Ovary (tissue), 9 donors: ENCODE data around the gene COL25A1. TPM values are rescaled to one million over a fixed set of nuclear protein-coding genes. Genes with fewer than 3 reads are reported as not detected.

Experiments
- DNase-seq, 5 donors: peaks; one replicate each; pipeline ENCODE4 v3.0.0-alpha.2; 2019 to 2020
- H3K27ac ChIP-seq, 2 donors: fragments of 200-600 bp; one replicate each; pipeline versions ENCODE4 v1.5.1 to v1.8.0; 2019 to 2022
- H3K27me3 ChIP-seq: fragments of 200-600 bp; one replicate; pipeline ENCODE4 v1.8.0; 2022
- H3K36me3 ChIP-seq: fragments of 200-600 bp; sonication (generic); one replicate; pipeline ENCODE4 v1.5.1; 2019
- H3K4me1 ChIP-seq: one replicate; pipeline ENCODE4 v1.8.1; 2013; ENCODE audit warnings: mild to moderate bottlenecking, moderate library complexity; ENCODE audit not compliant: insufficient read depth
- H3K4me3 ChIP-seq: fragments of 200-600 bp; sonication (generic); one replicate; pipeline ENCODE4 v1.5.1; 2017
- H3K9me3 ChIP-seq, 2 donors: fragments of 200-600 bp in 1 of 2; sonication (generic) in 1 of 2; one replicate each; pipeline versions ENCODE4 v1.5.1 to v1.8.1; 2013 to 2019; ENCODE audit warnings: mild to moderate bottlenecking in 1 of 2, moderate library complexity in 1 of 2
- CTCF ChIP-seq, 3 donors: fragments of 450-650 bp in 2 of 3; fragments of 200-600 bp in 1 of 3; IDR thresholded peaks; one replicate each; pipeline versions ENCODE4 v1.5.1 to v1.8.0; 2016 to 2022; ENCODE audit warnings: antibody characterized with exemption in 3 of 3, mild to moderate bottlenecking in 1 of 3
- EP300 ChIP-seq: sonication (generic); formaldehyde crosslinking; IDR thresholded peaks from one replicate; pipeline ENCODE4 v1.6.1; 2017; ENCODE audit warnings: antibody characterized with exemption
- POLR2A ChIP-seq: fragments of 450-650 bp; IDR thresholded peaks from one replicate; pipeline ENCODE4 v1.6.1; 2017; ENCODE audit warnings: antibody characterized with exemption, mild to moderate bottlenecking, moderate library complexity
- WGBS, 3 donors: extraction: QIAGEN DNeasy Blood & Tissue Kit in 1 of 3; methylation state at CpG; one replicate each; pipeline versions ENCODE4 v1.1.5 to v1.1.7; 2013 to 2017; 5-methylcytosine and 5-hydroxymethylcytosine counted together
- intact Hi-C, 4 donors: fragments of 100-400 bp; cut with DNase I; formaldehyde crosslinking; loops; one replicate each; pipeline versions ENCODE4 v1.11.0 to v1.15.1; 2022 to 2023
- polyA plus RNA-seq, 2 donors: library from polyadenylated mRNA; stranded (reverse); fragments of 200-250 nt in 1 of 2; fragments of 350-450 nt in 1 of 2; fragmentation: Illumina TruSeq in 1 of 2; extraction: RNeasy Lipid Tissue Mini Kit (QIAGEN cat#74804) in 1 of 2; gene quantifications; one replicate each; pipeline ENCODE4 v1.2.3, GENCODE V29; 2013 to 2014
- total RNA-seq, 7 donors: library from RNA; depleted of rRNA in 2 of 7; stranded (reverse); fragments of >200 nt in 2 of 7; fragmentation: NEBNext Ultra II Directional in 3 of 7; extraction: Animal tissue kit (Norgen Biotek cat#: 25700) in 3 of 7; gene quantifications; one replicate each; pipeline versions ENCODE4 v1.1.0 to v1.2.4, GENCODE V29; 2016 to 2023
- donor health status: DM: no; HTN: no; CAD: no; lungs with moderate emphysema.
- donor health status: DM: no; HTN: no; CAD: no.
- donor health status: Bipolar disorder and iron deficiency.
- donor health status: DM: yes; HTN: yes; CAD: no.
- donor health status: DM: no; HTN: no; CAD: no.
- donor health status: DM: yes; HTN: yes; CAD: no.

The COL25A1 gene
- total and polyA plus RNA-seq, 9 donors, result 0.25 to 3.2 (median 0.77) TPM

GRCh38 chr4:109179061-109179460 lies 123.4 kb downstream of the COL25A1 start:
- no peak for TF ChIP-seq CTCF (IDR thresholded peaks at IDR 0.05)
- TF ChIP-seq EP300, result no peak
- no peak for TF ChIP-seq POLR2A
- no peaks in the 10 kb centered on the region for H3K27me3 ChIP-seq
- intact Hi-C loops, result no loop called here
- no peaks in the 10 kb centered on the region for H3K4me1 ChIP-seq
- no peak overlapping the region for H3K27ac ChIP-seq
- H3K36me3 ChIP-seq, result no peaks in the 10 kb centered on the region
- WGBS, 3 donors, result 57 to 69% (median 58%) methylated on average over 3 of the region's 3 CpGs
- no peaks in the 10 kb centered on the region for H3K9me3 ChIP-seq
- H3K4me3 ChIP-seq, result no peak overlapping the region
- DNase-seq, result no peak

GRCh38 chr4:109177096-109177810 lies 125.2 kb downstream of the COL25A1 start:
- no peak overlapping the region for H3K27ac ChIP-seq
- WGBS, 3 donors, result 79 to 83% (median 81%) methylated on average over 6 of the region's 6 CpGs
- no peaks in the 10 kb centered on the region for H3K4me1 ChIP-seq
- intact Hi-C loops, result loop anchor here in 1 of 4 donors (2.0 kb wide), 1 partner anchor 18 kb away; no protein-coding TSS in a partner anchor
- TF ChIP-seq CTCF (IDR thresholded peaks at IDR 0.05) (no peak), EP300 (no peak), POLR2A (no peak)
- H3K9me3 ChIP-seq, result no peaks in the 10 kb centered on the region
- no peak overlapping the region for H3K4me3 ChIP-seq
- no peaks in the 10 kb centered on the region for H3K27me3 ChIP-seq
- no peak for DNase-seq
- H3K36me3 ChIP-seq, result no peaks in the 10 kb centered on the region

- H3K9me3 ChIP-seq, result no peaks in the 10 kb centered on the region
- WGBS, 3 donors, result 82 to 88% (median 88%) methylated on average over 5 of the region's 5 CpGs
- TF ChIP-seq CTCF (IDR thresholded peaks at IDR 0.05) (no peak), EP300 (no peak), POLR2A (no peak)
- H3K36me3 ChIP-seq, result no peaks in the 10 kb centered on the region
- no peaks in the 10 kb centered on the region for H3K4me1 ChIP-seq
- no peak overlapping the region for H3K4me3 ChIP-seq
- no peak for DNase-seq
- no peaks in the 10 kb centered on the region for H3K27me3 ChIP-seq
- intact Hi-C loops, result no loop called here
- no peak overlapping the region for H3K27ac ChIP-seq
These were observed 128.1 kb downstream of the COL25A1 start for GRCh38 chr4:109174224-109174953.

DNA sequence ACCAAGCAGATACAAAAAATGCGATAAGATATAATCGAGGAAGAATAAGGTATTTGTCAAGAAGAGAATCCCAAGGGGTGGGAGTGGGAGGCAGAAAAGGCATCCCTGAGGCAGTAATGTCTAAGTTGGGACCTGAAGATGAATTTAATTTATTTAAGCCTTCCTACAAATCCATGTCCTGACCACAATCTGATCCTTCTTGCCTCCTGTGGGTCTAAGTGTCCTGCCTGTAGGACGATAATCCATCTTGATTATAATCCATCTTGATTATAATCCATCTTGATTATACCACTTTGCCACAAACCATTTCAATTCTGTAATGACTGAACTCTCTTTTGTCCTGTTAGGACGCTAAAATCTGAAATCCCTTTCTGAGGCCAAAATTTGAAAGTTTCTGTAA lies 130.2 kb downstream of the COL25A1 start:
- no peak overlapping the region for H3K4me3 ChIP-seq
- no peak for TF ChIP-seq EP300
- TF ChIP-seq CTCF (IDR thresholded peaks at IDR 0.05), result no peak
- TF ChIP-seq POLR2A, result no peak
- intact Hi-C loops, result no loop called here
- H3K27me3 ChIP-seq, result no peaks in the 10 kb centered on the region
- 80 to 84% (median 83%) methylated on average over 4 of the region's 4 CpGs for WGBS, 3 donors
- H3K36me3 ChIP-seq, result no peaks in the 10 kb centered on the region
- DNase-seq, result no peak
- no peak overlapping the region for H3K27ac ChIP-seq
- H3K9me3 ChIP-seq, result no peaks in the 10 kb centered on the region
- no peaks in the 10 kb centered on the region for H3K4me1 ChIP-seq
